Sigmoid colon (tissue), 7 donors: ENCODE measurements around the gene COL5A1. TPM values are rescaled to one million over a fixed set of nuclear protein-coding genes. Genes with fewer than 3 reads are reported as not detected.
"Not testable (repeated sequence)": the region's sequence is repeated elsewhere in the genome, so short reads cannot be mapped to it uniquely, and the experiment has no call there.

Source experiments
- DNase-seq: peaks from one replicate; pipeline ENCODE4 v3.0.0-alpha.2; 2019
- H3K27ac ChIP-seq, 4 donors: fragments of 200-600 bp; sonication (generic); one replicate each; pipeline ENCODE4 v1.5.1; 2016 to 2019; ENCODE audit warnings: mild to moderate bottlenecking in 1 of 4
- H3K27me3 ChIP-seq, 3 donors: fragments of 200-600 bp; sonication (generic); one replicate each; pipeline ENCODE4 v1.5.1; 2019; ENCODE audit warnings: mild to moderate bottlenecking in 1 of 3
- H3K36me3 ChIP-seq, 4 donors: fragments of 200-600 bp; sonication (generic); one replicate each; pipeline ENCODE4 v1.5.1; 2016 to 2019
- H3K4me1 ChIP-seq, 4 donors: fragments of 200-600 bp; sonication (generic); one replicate each; pipeline ENCODE4 v1.5.1; 2017 to 2019
- H3K4me3 ChIP-seq, 4 donors: fragments of 200-600 bp; sonication (generic); one replicate each; pipeline ENCODE4 v1.5.1; 2017 to 2019; ENCODE audit warnings: mild to moderate bottlenecking in 2 of 4, moderate library complexity in 1 of 4
- H3K9me3 ChIP-seq, 4 donors: fragments of 200-600 bp in 3 of 4; sonication (generic) in 3 of 4; one replicate each; pipeline versions ENCODE4 v1.5.1 to v1.6.1; 2013 to 2019
- EP300 ChIP-seq, 4 donors: sonication (generic); formaldehyde crosslinking; IDR thresholded peaks; one replicate each; pipeline ENCODE4 v1.6.1; 2017; ENCODE audit warnings: antibody characterized with exemption in 4 of 4
- POLR2A ChIP-seq, 2 donors: fragments of 450-650 bp; IDR thresholded peaks; one replicate each; pipeline ENCODE4 v1.6.1; 2016; ENCODE audit warnings: antibody characterized with exemption in 2 of 2, mild to moderate bottlenecking in 2 of 2, moderate library complexity in 2 of 2
- POLR2AphosphoS5 ChIP-seq, 4 donors: sonication (generic); formaldehyde crosslinking; IDR thresholded peaks; one replicate each; pipeline ENCODE4 v1.6.1; 2017; ENCODE audit warnings: antibody characterized with exemption in 4 of 4
- WGBS, 2 donors: extraction: QIAGEN DNeasy Blood & Tissue Kit; methylation state at CpG; one replicate each; pipeline ENCODE4 v1.1.7; 2013; 5-methylcytosine and 5-hydroxymethylcytosine counted together
- intact Hi-C: fragments of 100-400 bp; cut with DNase I; formaldehyde crosslinking; loops from one replicate; pipeline ENCODE4 v1.15.1; 2023
- polyA plus RNA-seq, 3 donors: library from polyadenylated mRNA; stranded (reverse); fragments of 200-250 nt; gene quantifications; one replicate each; pipeline ENCODE4 v1.2.3, GENCODE V29; 2013
- total RNA-seq, 4 donors: library from RNA; depleted of rRNA; stranded (reverse); fragments of >200 nt; gene quantifications; one replicate each; pipeline ENCODE4 v1.1.0, GENCODE V29; 2016
- TF ChIP-seq, protein P1 (sequence below), 4 experiments: fragments of 450-650 bp in 3 of 4; fragments of 200-600 bp in 1 of 4; IDR thresholded peaks; one replicate each; pipeline ENCODE4 v1.5.1; 2016 to 2019; ENCODE audit warnings: antibody characterized with exemption in 4 of 4, mild to moderate bottlenecking in 3 of 4, moderate library complexity in 2 of 4
- donor health status: healthy with polysubstance abuse.
- donor health status: Bipolar disorder and iron deficiency.
- donor health status: healthy.

Gene COL5A1
- total and polyA plus RNA-seq, 7 donors = 4.2 to 168 (median 24.2) TPM

- Histone ChIP-seq H3K27ac (peak overlapping the region in 3 of 4 donors; percentile 46 to 67 (median 50)), H3K27me3 (no peaks in the 10 kb centered on the region), H3K9me3 (no peaks in the 10 kb centered on the region), H3K4me3 (no peak overlapping the region), H3K4me1 (peaks cover 0 to 47% (median 35%) of the 10 kb centered on the region in 4 donors), H3K36me3 (peaks cover 14 to 35% (median 23%) of the 10 kb centered on the region in 4 donors)
- no peak for DNase-seq
- intact Hi-C loops = no loop called here
- 43 to 56% methylated on average over 6 of the region's 6 CpGs for WGBS, 2 donors
- TF ChIP-seq, protein P1, sequence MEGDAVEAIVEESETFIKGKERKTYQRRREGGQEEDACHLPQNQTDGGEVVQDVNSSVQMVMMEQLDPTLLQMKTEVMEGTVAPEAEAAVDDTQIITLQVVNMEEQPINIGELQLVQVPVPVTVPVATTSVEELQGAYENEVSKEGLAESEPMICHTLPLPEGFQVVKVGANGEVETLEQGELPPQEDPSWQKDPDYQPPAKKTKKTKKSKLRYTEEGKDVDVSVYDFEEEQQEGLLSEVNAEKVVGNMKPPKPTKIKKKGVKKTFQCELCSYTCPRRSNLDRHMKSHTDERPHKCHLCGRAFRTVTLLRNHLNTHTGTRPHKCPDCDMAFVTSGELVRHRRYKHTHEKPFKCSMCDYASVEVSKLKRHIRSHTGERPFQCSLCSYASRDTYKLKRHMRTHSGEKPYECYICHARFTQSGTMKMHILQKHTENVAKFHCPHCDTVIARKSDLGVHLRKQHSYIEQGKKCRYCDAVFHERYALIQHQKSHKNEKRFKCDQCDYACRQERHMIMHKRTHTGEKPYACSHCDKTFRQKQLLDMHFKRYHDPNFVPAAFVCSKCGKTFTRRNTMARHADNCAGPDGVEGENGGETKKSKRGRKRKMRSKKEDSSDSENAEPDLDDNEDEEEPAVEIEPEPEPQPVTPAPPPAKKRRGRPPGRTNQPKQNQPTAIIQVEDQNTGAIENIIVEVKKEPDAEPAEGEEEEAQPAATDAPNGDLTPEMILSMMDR (IDR thresholded peaks at IDR 0.05) = no peak
- TF ChIP-seq EP300 (IDR thresholded peaks at IDR 0.05) (no peak), POLR2A (IDR thresholded peaks at IDR 0.05) (no peak), POLR2AphosphoS5 (IDR thresholded peaks at IDR 0.05) (no peak)
Observed at GRCh38 chr9:134699343-134699740, 57.7 kb downstream of the COL5A1 start.

GRCh38 chr9:134700636-134701350, 59.2 kb downstream of the COL5A1 start:
- intact Hi-C loops = no loop called here
- H3K27me3 ChIP-seq = no peaks in the 10 kb centered on the region
- H3K27ac ChIP-seq = peak overlapping the region in 1 of 4 donors; percentile 67
- no peak for DNase-seq
- H3K36me3 ChIP-seq = peaks cover 14 to 35% (median 23%) of the 10 kb centered on the region in 4 donors
- TF ChIP-seq POLR2A (IDR thresholded peaks at IDR 0.05) (no peak), EP300 (IDR thresholded peaks at IDR 0.05) (no peak), POLR2AphosphoS5 (IDR thresholded peaks at IDR 0.05) (no peak)
- TF ChIP-seq, protein P1 (IDR thresholded peaks at IDR 0.05) = no peak
- no peak overlapping the region for H3K4me3 ChIP-seq
- H3K9me3 ChIP-seq = no peaks in the 10 kb centered on the region
- WGBS, 2 donors = 75 to 82% methylated on average over 30 of the region's 30 CpGs
- H3K4me1 ChIP-seq = peaks cover 0 to 58% (median 45%) of the 10 kb centered on the region in 4 donors

DNA sequence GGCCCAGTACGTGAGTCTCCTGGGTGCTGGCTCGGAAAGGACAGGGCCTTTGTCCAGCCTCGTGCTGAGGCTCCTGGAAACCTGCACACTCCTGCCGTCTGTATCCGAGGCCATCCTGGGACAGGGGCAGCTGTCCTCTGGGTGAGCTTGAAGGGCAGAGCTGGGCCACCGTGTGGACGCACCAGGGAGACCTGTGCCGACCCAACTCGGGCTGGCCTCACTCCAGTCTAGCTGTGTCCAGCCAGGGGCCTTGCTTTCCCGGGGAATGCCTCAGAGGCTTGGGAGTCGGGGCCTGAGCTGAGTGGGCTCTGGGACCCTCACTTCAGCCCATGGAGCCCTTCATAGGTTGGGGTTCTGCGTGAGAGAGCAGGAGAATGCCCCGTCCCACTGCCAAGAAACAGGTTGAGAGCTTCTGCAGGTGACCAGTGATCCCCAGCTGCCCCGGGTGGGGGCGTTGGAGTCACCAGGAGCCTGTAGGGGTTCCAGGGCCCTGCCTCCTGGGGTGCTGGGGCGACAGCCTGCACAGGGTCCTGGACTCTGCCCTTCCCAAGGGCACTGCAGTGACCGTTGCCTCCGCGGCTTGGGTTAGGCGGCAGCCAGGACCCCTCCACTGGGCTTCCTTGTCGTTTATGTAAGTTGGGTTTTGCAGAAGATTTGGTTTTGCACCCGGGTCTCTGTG, 60.1 kb downstream of the COL5A1 start:
- Histone ChIP-seq H3K4me1 (peaks cover 0 to 67% (median 54%) of the 10 kb centered on the region in 4 donors), H3K27me3 (no peaks in the 10 kb centered on the region), H3K4me3 (no peak overlapping the region), H3K27ac (peak overlapping the region in 1 of 4 donors; percentile 98), H3K36me3 (peaks cover 14 to 35% (median 23%) of the 10 kb centered on the region in 4 donors), H3K9me3 (no peaks in the 10 kb centered on the region)
- 79 to 87% methylated on average over 22 of the region's 22 CpGs for WGBS, 2 donors
- TF ChIP-seq POLR2AphosphoS5 (IDR thresholded peaks at IDR 0.05) (no peak), EP300 (IDR thresholded peaks at IDR 0.05) (no peak), POLR2A (IDR thresholded peaks at IDR 0.05) (no peak)
- TF ChIP-seq, protein P1 (IDR thresholded peaks at IDR 0.05) = no peak
- intact Hi-C loops = no loop called here
- DNase-seq = no peak

GRCh38 chr9:134702291-134702690, 60.7 kb downstream of the COL5A1 start:
- H3K27ac ChIP-seq = peak overlapping the region in 2 of 4 donors; percentile 53 to 98
- H3K4me3 ChIP-seq = no peak overlapping the region
- H3K36me3 ChIP-seq = peaks cover 14 to 35% (median 23%) of the 10 kb centered on the region in 4 donors
- DNase-seq = no peak
- H3K4me1 ChIP-seq = peaks cover 0 to 72% (median 59%) of the 10 kb centered on the region in 4 donors
- no peaks in the 10 kb centered on the region for H3K27me3 ChIP-seq
- H3K9me3 ChIP-seq = no peaks in the 10 kb centered on the region
- 82 to 84% methylated on average over 18 of the region's 18 CpGs for WGBS, 2 donors
- intact Hi-C loops = no loop called here
- TF ChIP-seq, protein P1 (IDR thresholded peaks at IDR 0.05) = no peak
- no peak for TF ChIP-seq POLR2AphosphoS5 (IDR thresholded peaks at IDR 0.05)
- TF ChIP-seq EP300 (IDR thresholded peaks at IDR 0.05) = no peak
- TF ChIP-seq POLR2A (IDR thresholded peaks at IDR 0.05) = no peak

GRCh38 chr9:134703730-134704114, 62.1 kb downstream of the COL5A1 start:
- intact Hi-C loops, H3K9me3 ChIP-seq, H3K27me3 ChIP-seq, H3K4me3 ChIP-seq, DNase-seq: not testable (repeated sequence)
- peaks cover 0 to 77% (median 65%) of the 10 kb centered on the region in 4 donors for H3K4me1 ChIP-seq
- peak overlapping the region in 3 of 4 donors; percentile 92 to 98 (median 95) for H3K27ac ChIP-seq
- WGBS, 2 donors = 54 to 85% methylated on average over 11 to 13 of the region's 13 CpGs
- peaks cover 14 to 35% (median 23%) of the 10 kb centered on the region in 4 donors for H3K36me3 ChIP-seq
